Measurements from ENCODE around the gene TAF7L.

- no peak for TF ChIP-seq CTCF (IDR thresholded peaks at IDR 0.05)
- TF ChIP-seq MAX (IDR thresholded peaks at IDR 0.05; ENCODE audit: low read depth) = no peak
- TF ChIP-seq RFX5 (IDR thresholded peaks at IDR 0.05; ENCODE audit: low read length) = no peak
Measured at GRCh38 chrX:101230636-101231035, 60.5 kb downstream of the TAF7L start.
